ENCODE results near the gene PKMYT1.
A peak's percentile ranks its signal among the peaks of the same experiment; 100 is the strongest.

The PKMYT1 gene

GRCh38 chr16:2986623-2987188 is 6.5 kb upstream of the PKMYT1 start:
- Histone ChIP-seq H2AFZ (ENCODE audit: low read length) (no peak overlapping the region), H3K4me3 (ENCODE audit: low read length, poor library complexity, severe bottlenecking) (no peak overlapping the region), H3K9me2 (replicated peaks; ENCODE audit: low read depth, low read length) (no peaks in the 10 kb centered on the region), H3F3A (ENCODE audit: low read depth) (no peaks in the 10 kb centered on the region), H3K79me2 (ENCODE audit: insufficient read depth, low read length) (no peaks in the 10 kb centered on the region), H3K4me1 (ENCODE audit: insufficient read depth, low read length, poor library complexity, severe bottlenecking) (no peaks in the 10 kb centered on the region), H3K36me3 (ENCODE audit: insufficient read depth, low read length) (no peaks in the 10 kb centered on the region), H3K4me2 (ENCODE audit: low read depth, low read length, poor library complexity, severe bottlenecking) (no peak overlapping the region), H3K27me3 (ENCODE audit: insufficient read depth, low read length, poor library complexity, severe bottlenecking) (no peaks in the 10 kb centered on the region), H4K20me1 (ENCODE audit: insufficient read depth, low read length, poor library complexity, severe bottlenecking) (no peaks in the 10 kb centered on the region), H3K9ac (ENCODE audit: low read depth, low read length, poor library complexity, severe bottlenecking) (no peak overlapping the region), H3K9me3 (ENCODE audit: insufficient read depth, low read depth, low read length) (no peaks in the 10 kb centered on the region)
- TF ChIP-seq EZH2phosphoT487 (IDR thresholded peaks at IDR 0.05; ENCODE audit: borderline replicate concordance) (no peak), CTCF (conservative IDR thresholded peaks at IDR 0.05; ENCODE audit: low read length) (no peak)

- no peaks in the 10 kb centered on the region for H3K36me3 ChIP-seq (ENCODE audit: insufficient read depth, low read length)
- H4K20me1 ChIP-seq (ENCODE audit: insufficient read depth, low read length, poor library complexity, severe bottlenecking) = no peaks in the 10 kb centered on the region
- TF ChIP-seq EZH2phosphoT487 (IDR thresholded peaks at IDR 0.05; ENCODE audit: borderline replicate concordance) = no peak
- no peaks in the 10 kb centered on the region for H3K9me2 ChIP-seq (replicated peaks; ENCODE audit: low read depth, low read length)
- H3K4me2 ChIP-seq (ENCODE audit: low read depth, low read length, poor library complexity, severe bottlenecking) = no peak overlapping the region
- no peaks in the 10 kb centered on the region for H3K4me1 ChIP-seq (ENCODE audit: insufficient read depth, low read length, poor library complexity, severe bottlenecking)
- H3K9ac ChIP-seq (ENCODE audit: low read depth, low read length, poor library complexity, severe bottlenecking) = no peak overlapping the region
- H3F3A ChIP-seq (ENCODE audit: low read depth) = no peaks in the 10 kb centered on the region
- no peak overlapping the region for H3K4me3 ChIP-seq (ENCODE audit: low read length, poor library complexity, severe bottlenecking)
- H3K27me3 ChIP-seq (ENCODE audit: insufficient read depth, low read length, poor library complexity, severe bottlenecking) = no peaks in the 10 kb centered on the region
- H3K9me3 ChIP-seq (ENCODE audit: insufficient read depth, low read depth, low read length) = no peaks in the 10 kb centered on the region
- no peak overlapping the region for H2AFZ ChIP-seq (ENCODE audit: low read length)
- peaks cover 2% of the 10 kb centered on the region; the same call in 1 of the 2 replicates for H3K79me2 ChIP-seq (ENCODE audit: insufficient read depth, low read length)
These were observed 5.7 kb upstream of the PKMYT1 start for GRCh38 chr16:2985893-2986355.

- no peak overlapping the region for H3K4me3 ChIP-seq (ENCODE audit: low read length, poor library complexity, severe bottlenecking)
- no peak overlapping the region for H3K4me2 ChIP-seq (ENCODE audit: low read depth, low read length, poor library complexity, severe bottlenecking)
- no peak overlapping the region for H3K9ac ChIP-seq (ENCODE audit: low read depth, low read length, poor library complexity, severe bottlenecking)
- peaks cover 5% of the 10 kb centered on the region; the same call in 1 of the 2 replicates for H3K79me2 ChIP-seq (ENCODE audit: insufficient read depth, low read length)
- H3K4me1 ChIP-seq (ENCODE audit: insufficient read depth, low read length, poor library complexity, severe bottlenecking) = no peaks in the 10 kb centered on the region
- H2AFZ ChIP-seq (ENCODE audit: low read length) = no peak overlapping the region
- no peaks in the 10 kb centered on the region for H3K9me2 ChIP-seq (replicated peaks; ENCODE audit: low read depth, low read length)
- no peaks in the 10 kb centered on the region for H3F3A ChIP-seq (ENCODE audit: low read depth)
- H3K9me3 ChIP-seq (ENCODE audit: insufficient read depth, low read depth, low read length) = no peaks in the 10 kb centered on the region
- TF ChIP-seq EZH2phosphoT487 (IDR thresholded peaks at IDR 0.05; ENCODE audit: borderline replicate concordance) (no peak), CTCF (conservative IDR thresholded peaks at IDR 0.05; ENCODE audit: low read length) (no peak)
- H3K27me3 ChIP-seq (ENCODE audit: insufficient read depth, low read length, poor library complexity, severe bottlenecking) = no peaks in the 10 kb centered on the region
- no peaks in the 10 kb centered on the region for H3K36me3 ChIP-seq (ENCODE audit: insufficient read depth, low read length)
- no peaks in the 10 kb centered on the region for H4K20me1 ChIP-seq (ENCODE audit: insufficient read depth, low read length, poor library complexity, severe bottlenecking)
These were observed 5.2 kb upstream of the PKMYT1 start for GRCh38 chr16:2985462-2985861.

- Histone ChIP-seq H3K4me2 (ENCODE audit: low read depth, low read length, poor library complexity, severe bottlenecking) (peak overlapping the region; percentile 57), H3K36me3 (ENCODE audit: insufficient read depth, low read length) (no peaks in the 10 kb centered on the region), H4K20me1 (ENCODE audit: insufficient read depth, low read length, poor library complexity, severe bottlenecking) (no peaks in the 10 kb centered on the region), H3K4me1 (ENCODE audit: insufficient read depth, low read length, poor library complexity, severe bottlenecking) (no peaks in the 10 kb centered on the region), H2AFZ (ENCODE audit: low read length) (no peak overlapping the region), H3K79me2 (ENCODE audit: insufficient read depth, low read length) (peaks cover 13% of the 10 kb centered on the region), H3K27me3 (ENCODE audit: insufficient read depth, low read length, poor library complexity, severe bottlenecking) (no peaks in the 10 kb centered on the region), H3K9me2 (replicated peaks; ENCODE audit: low read depth, low read length) (no peaks in the 10 kb centered on the region), H3K9ac (ENCODE audit: low read depth, low read length, poor library complexity, severe bottlenecking) (no peak overlapping the region), H3F3A (ENCODE audit: low read depth) (no peaks in the 10 kb centered on the region), H3K9me3 (ENCODE audit: insufficient read depth, low read depth, low read length) (no peaks in the 10 kb centered on the region), H3K4me3 (ENCODE audit: low read length, poor library complexity, severe bottlenecking) (peak overlapping the region; percentile 44)
- TF ChIP-seq CTCF (conservative IDR thresholded peaks at IDR 0.05; ENCODE audit: low read length) (peak; percentile 58), EZH2phosphoT487 (IDR thresholded peaks at IDR 0.05; ENCODE audit: borderline replicate concordance) (no peak)
These were observed 3.5 kb upstream of the PKMYT1 start for GRCh38 chr16:2983706-2984136.
